NB4 (cell line): Measurements from ENCODE around the gene SPON1.

Source experiments
- CTCF ChIP-seq: IDR thresholded peaks from one replicate; pipeline ENCODE4 v1.5.1; 2012; ENCODE audit warnings: low read depth, low read length
- MYC ChIP-seq: IDR thresholded peaks from 2 replicates; pipeline ENCODE4 v1.6.1; 2011; ENCODE audit warnings: low read depth, low read length
- POLR2A ChIP-seq: IDR thresholded peaks from 2 replicates; pipeline ENCODE4 v1.6.1; 2011; ENCODE audit warnings: mild to moderate bottlenecking; ENCODE audit not compliant: insufficient read length; ENCODE audit errors: extremely low read depth

- no peak for TF ChIP-seq CTCF
- no peak for TF ChIP-seq MYC
- no peak for TF ChIP-seq POLR2A
Observed at GRCh38 chr11:14102766-14103165, 140.2 kb downstream of the SPON1 start.
